ENCODE measurements around the gene CCDC191. TPM values are rescaled to one million over a fixed set of nuclear protein-coding genes. Genes with fewer than 3 reads are reported as not detected.

Gene CCDC191
- total RNA-seq, 4 donors from 2014 or later: 10.5 to 17.3 (median 12.9) TPM

DNA sequence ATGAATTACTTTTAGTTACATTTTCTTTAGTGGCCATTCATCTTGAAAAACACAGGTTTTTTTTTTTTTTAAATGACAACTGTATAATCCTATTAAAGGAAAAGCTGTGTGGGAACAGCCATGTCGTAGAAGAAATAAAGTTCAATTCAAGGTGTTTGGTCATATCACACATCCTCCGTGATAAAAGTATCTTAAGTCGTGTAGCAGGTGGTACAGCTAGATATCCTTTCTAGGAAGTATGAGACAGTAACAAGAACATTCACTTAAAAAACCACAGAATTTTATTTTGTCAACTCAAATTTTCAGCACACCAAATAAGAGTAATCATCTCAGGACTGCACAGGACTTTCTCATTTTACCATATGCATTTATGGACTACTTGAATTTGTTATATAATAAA is 92.4 kb downstream of the CCDC191 start:
- intact Hi-C loops (cut with DNase I): no loop called here
- no peak overlapping the region for H3K4me3 ChIP-seq (replicated peaks in 1 of 3)
- TF ChIP-seq, protein P1, sequence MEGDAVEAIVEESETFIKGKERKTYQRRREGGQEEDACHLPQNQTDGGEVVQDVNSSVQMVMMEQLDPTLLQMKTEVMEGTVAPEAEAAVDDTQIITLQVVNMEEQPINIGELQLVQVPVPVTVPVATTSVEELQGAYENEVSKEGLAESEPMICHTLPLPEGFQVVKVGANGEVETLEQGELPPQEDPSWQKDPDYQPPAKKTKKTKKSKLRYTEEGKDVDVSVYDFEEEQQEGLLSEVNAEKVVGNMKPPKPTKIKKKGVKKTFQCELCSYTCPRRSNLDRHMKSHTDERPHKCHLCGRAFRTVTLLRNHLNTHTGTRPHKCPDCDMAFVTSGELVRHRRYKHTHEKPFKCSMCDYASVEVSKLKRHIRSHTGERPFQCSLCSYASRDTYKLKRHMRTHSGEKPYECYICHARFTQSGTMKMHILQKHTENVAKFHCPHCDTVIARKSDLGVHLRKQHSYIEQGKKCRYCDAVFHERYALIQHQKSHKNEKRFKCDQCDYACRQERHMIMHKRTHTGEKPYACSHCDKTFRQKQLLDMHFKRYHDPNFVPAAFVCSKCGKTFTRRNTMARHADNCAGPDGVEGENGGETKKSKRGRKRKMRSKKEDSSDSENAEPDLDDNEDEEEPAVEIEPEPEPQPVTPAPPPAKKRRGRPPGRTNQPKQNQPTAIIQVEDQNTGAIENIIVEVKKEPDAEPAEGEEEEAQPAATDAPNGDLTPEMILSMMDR (IDR thresholded peaks at IDR 0.05): no peak
- TF ChIP-seq POLR2A (IDR thresholded peaks at IDR 0.05): no peak

GRCh38 chr3:113954091-113954685 is 102.1 kb downstream of the CCDC191 start:
- H3K4me3 ChIP-seq (replicated peaks in 1 of 3): no peak overlapping the region
- H3K4me1 ChIP-seq: peaks cover 0 to 4% of the 10 kb centered on the region in 2 donors
- intact Hi-C loops (cut with DNase I): no loop called here
- H3K27me3 ChIP-seq: no peaks in the 10 kb centered on the region
- DNase-seq: no peak
- 79 to 96% methylated on average over 8 of the region's 8 CpGs for WGBS, 2 donors
- peaks cover 9 to 20% of the 10 kb centered on the region in 2 donors for H3K36me3 ChIP-seq
- no peaks in the 10 kb centered on the region for H3K9me3 ChIP-seq
- H3K27ac ChIP-seq: no peak overlapping the region
- no peak for TF ChIP-seq POLR2A (IDR thresholded peaks at IDR 0.05)
- TF ChIP-seq, protein P1 (IDR thresholded peaks at IDR 0.05): no peak

More for the DNA sequence above, 92.4 kb downstream of the CCDC191 start:
- no peak for DNase-seq
- Histone ChIP-seq H3K4me1 (no peaks in the 10 kb centered on the region), H3K9me3 (no peaks in the 10 kb centered on the region), H3K36me3 (peaks cover 4 to 11% of the 10 kb centered on the region in 2 donors), H3K27me3 (no peaks in the 10 kb centered on the region), H3K27ac (no peak overlapping the region)
- WGBS, 2 donors: 93 to 95% methylated on average over 3 of the region's 3 CpGs

- Histone ChIP-seq H3K9me3 (no peaks in the 10 kb centered on the region), H3K4me3 (replicated peaks in 1 of 3) (no peak overlapping the region), H3K27me3 (no peaks in the 10 kb centered on the region), H3K4me1 (peaks cover 5 to 7% of the 10 kb centered on the region in 2 donors), H3K27ac (no peak overlapping the region), H3K36me3 (peaks cover 9 to 17% of the 10 kb centered on the region in 2 donors)
- 85 to 89% methylated on average over 7 of the region's 7 CpGs for WGBS, 2 donors
- intact Hi-C loops (cut with DNase I): no loop called here
- TF ChIP-seq, protein P1 (IDR thresholded peaks at IDR 0.05): no peak
- no peak for TF ChIP-seq POLR2A (IDR thresholded peaks at IDR 0.05)
- no peak for DNase-seq
These were observed 102.6 kb downstream of the CCDC191 start for GRCh38 chr3:113953677-113954076.

DNA sequence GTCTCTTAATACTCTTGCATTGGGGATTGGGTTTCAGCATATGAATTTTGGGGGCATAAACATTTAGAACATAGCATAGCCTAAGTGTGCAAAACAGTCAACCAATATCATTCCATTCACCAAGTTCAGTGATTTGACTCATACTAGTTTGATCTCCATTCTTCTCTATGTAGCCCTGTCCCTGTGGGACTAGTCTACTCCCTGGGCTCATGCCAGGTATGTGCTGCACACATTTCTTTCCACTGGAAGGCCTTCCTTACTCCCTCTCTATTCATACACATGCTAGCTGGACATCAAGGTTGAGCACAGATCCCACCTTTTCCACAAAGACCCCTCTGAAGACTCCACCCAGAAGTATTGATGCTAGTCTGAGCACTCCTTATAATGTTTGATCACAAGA is 103.4 kb downstream of the CCDC191 start:
- intact Hi-C loops (cut with DNase I): no loop called here
- H3K36me3 ChIP-seq: peaks cover 7 to 9% of the 10 kb centered on the region in 2 donors
- DNase-seq: no peak
- H3K9me3 ChIP-seq: no peaks in the 10 kb centered on the region
- no peak overlapping the region for H3K4me3 ChIP-seq (replicated peaks in 1 of 3)
- no peak for TF ChIP-seq POLR2A (IDR thresholded peaks at IDR 0.05)
- TF ChIP-seq, protein P1 (IDR thresholded peaks at IDR 0.05): no peak
- H3K4me1 ChIP-seq: peaks cover 7 to 9% of the 10 kb centered on the region in 2 donors
- no peak overlapping the region for H3K27ac ChIP-seq
- no peaks in the 10 kb centered on the region for H3K27me3 ChIP-seq

- TF ChIP-seq POLR2A (IDR thresholded peaks at IDR 0.05): no peak
- TF ChIP-seq, protein P1 (IDR thresholded peaks at IDR 0.05): peak in 1 of 6 experiments; percentile 10
- WGBS, 2 donors: 5 to 8% methylated on average over 11 to 20 of the region's 65 CpGs
- peak overlapping the region; percentile 54 to 70 (median 55) for H3K4me3 ChIP-seq (replicated peaks in 1 of 3)
- DNase-seq: peak; percentile 62 to 66
- intact Hi-C loops (cut with DNase I): no loop called here
- peaks cover 7 to 12% of the 10 kb centered on the region in 2 donors for H3K4me1 ChIP-seq
- H3K27ac ChIP-seq: peak overlapping the region; percentile 43 to 83 (median 43)
- H3K9me3 ChIP-seq: no peaks in the 10 kb centered on the region
- no peaks in the 10 kb centered on the region for H3K36me3 ChIP-seq
- H3K27me3 ChIP-seq: no peaks in the 10 kb centered on the region
These were observed 108.1 kb downstream of the CCDC191 start for GRCh38 chr3:113948015-113948917.

Measured in thyroid gland (tissue), 4 donors.